ENCODE measurements around the gene LARGE2.

- TF ChIP-seq, protein P1, sequence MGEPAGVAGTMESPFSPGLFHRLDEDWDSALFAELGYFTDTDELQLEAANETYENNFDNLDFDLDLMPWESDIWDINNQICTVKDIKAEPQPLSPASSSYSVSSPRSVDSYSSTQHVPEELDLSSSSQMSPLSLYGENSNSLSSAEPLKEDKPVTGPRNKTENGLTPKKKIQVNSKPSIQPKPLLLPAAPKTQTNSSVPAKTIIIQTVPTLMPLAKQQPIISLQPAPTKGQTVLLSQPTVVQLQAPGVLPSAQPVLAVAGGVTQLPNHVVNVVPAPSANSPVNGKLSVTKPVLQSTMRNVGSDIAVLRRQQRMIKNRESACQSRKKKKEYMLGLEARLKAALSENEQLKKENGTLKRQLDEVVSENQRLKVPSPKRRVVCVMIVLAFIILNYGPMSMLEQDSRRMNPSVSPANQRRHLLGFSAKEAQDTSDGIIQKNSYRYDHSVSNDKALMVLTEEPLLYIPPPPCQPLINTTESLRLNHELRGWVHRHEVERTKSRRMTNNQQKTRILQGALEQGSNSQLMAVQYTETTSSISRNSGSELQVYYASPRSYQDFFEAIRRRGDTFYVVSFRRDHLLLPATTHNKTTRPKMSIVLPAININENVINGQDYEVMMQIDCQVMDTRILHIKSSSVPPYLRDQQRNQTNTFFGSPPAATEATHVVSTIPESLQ (CRISPR knock-in tag; IDR thresholded peaks at IDR 0.05): no peak
- TF ChIP-seq, protein P2, sequence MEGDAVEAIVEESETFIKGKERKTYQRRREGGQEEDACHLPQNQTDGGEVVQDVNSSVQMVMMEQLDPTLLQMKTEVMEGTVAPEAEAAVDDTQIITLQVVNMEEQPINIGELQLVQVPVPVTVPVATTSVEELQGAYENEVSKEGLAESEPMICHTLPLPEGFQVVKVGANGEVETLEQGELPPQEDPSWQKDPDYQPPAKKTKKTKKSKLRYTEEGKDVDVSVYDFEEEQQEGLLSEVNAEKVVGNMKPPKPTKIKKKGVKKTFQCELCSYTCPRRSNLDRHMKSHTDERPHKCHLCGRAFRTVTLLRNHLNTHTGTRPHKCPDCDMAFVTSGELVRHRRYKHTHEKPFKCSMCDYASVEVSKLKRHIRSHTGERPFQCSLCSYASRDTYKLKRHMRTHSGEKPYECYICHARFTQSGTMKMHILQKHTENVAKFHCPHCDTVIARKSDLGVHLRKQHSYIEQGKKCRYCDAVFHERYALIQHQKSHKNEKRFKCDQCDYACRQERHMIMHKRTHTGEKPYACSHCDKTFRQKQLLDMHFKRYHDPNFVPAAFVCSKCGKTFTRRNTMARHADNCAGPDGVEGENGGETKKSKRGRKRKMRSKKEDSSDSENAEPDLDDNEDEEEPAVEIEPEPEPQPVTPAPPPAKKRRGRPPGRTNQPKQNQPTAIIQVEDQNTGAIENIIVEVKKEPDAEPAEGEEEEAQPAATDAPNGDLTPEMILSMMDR (IDR thresholded peaks at IDR 0.05): no peak
- TF ChIP-seq FOXJ3 (CRISPR knock-in tag; IDR thresholded peaks at IDR 0.05; ENCODE audit: borderline replicate concordance) (no peak), FOXP1 (CRISPR knock-in tag; IDR thresholded peaks at IDR 0.05; ENCODE audit: borderline replicate concordance) (no peak), NR3C1 (CRISPR knock-in tag; conservative IDR thresholded peaks at IDR 0.05; ENCODE audit: low read depth) (no peak), ATF1 (CRISPR knock-in tag; IDR thresholded peaks at IDR 0.05) (no peak), GABPB1 (CRISPR knock-in tag; IDR thresholded peaks at IDR 0.05) (no peak)
- TF ChIP-seq, protein P3, sequence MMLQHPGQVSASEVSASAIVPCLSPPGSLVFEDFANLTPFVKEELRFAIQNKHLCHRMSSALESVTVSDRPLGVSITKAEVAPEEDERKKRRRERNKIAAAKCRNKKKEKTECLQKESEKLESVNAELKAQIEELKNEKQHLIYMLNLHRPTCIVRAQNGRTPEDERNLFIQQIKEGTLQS (CRISPR knock-in tag; conservative IDR thresholded peaks at IDR 0.05): no peak
- TF ChIP-seq, protein P4, sequence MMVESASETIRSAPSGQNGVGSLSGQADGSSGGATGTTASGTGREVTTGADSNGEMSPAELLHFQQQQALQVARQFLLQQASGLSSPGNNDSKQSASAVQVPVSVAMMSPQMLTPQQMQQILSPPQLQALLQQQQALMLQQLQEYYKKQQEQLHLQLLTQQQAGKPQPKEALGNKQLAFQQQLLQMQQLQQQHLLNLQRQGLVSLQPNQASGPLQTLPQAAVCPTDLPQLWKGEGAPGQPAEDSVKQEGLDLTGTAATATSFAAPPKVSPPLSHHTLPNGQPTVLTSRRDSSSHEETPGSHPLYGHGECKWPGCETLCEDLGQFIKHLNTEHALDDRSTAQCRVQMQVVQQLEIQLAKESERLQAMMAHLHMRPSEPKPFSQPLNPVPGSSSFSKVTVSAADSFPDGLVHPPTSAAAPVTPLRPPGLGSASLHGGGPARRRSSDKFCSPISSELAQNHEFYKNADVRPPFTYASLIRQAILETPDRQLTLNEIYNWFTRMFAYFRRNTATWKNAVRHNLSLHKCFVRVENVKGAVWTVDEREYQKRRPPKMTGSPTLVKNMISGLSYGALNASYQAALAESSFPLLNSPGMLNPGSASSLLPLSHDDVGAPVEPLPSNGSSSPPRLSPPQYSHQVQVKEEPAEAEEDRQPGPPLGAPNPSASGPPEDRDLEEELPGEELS (CRISPR knock-in tag; IDR thresholded peaks at IDR 0.05): no peak
These were observed 26.0 kb upstream of the LARGE2 start for GRCh38 chr11:45896422-45896984.

All from WTC11 (cell line).